CD4-positive, CD25-positive, alpha-beta regulatory T cell (primary cell): Measurements from ENCODE around the gene RAB2B. TPM values are rescaled to one million over a fixed set of nuclear protein-coding genes. Genes with fewer than 3 reads are reported as not detected.
A peak's percentile ranks its signal among the peaks of the same experiment; 100 is the strongest.

ENCODE experiments used
- ATAC-seq, 2 donors: fragments of 150-1000 bp; cut with Tn5 transposase; one replicate each; pipeline ENCODE4 v1.10.0; 2021; ENCODE audit warnings: low read depth in 2 of 2, moderate number of reproducible peaks in 2 of 2, moderate library complexity in 1 of 2
- DNase-seq, 3 donors: peaks; one replicate each; pipeline versions ENCODE4 v3.0.0 to v3.0.0-alpha.2; 2012 to 2022; ENCODE audit warnings: mixed read lengths in 1 of 3
- H3K27ac ChIP-seq: one replicate; pipeline ENCODE4 v1.7.0; 2013; ENCODE audit warnings: mild to moderate bottlenecking, low read length; ENCODE audit not compliant: insufficient read depth, poor library complexity, severe bottlenecking
- H3K27me3 ChIP-seq: one replicate; pipeline ENCODE4 v1.7.0; 2013; ENCODE audit warnings: low read length; ENCODE audit not compliant: control insufficient read depth, insufficient read depth
- H3K36me3 ChIP-seq: one replicate; pipeline ENCODE4 v1.7.0; 2013; ENCODE audit warnings: mild to moderate bottlenecking, low read length, moderate library complexity; ENCODE audit not compliant: control insufficient read depth, insufficient read depth
- H3K4me1 ChIP-seq: 2 replicates; pipeline ENCODE4 v1.7.0; 2013; ENCODE audit warnings: mild to moderate bottlenecking, low read length; ENCODE audit not compliant: insufficient read depth, control insufficient read depth, poor library complexity, severe bottlenecking
- H3K4me3 ChIP-seq: one replicate; pipeline ENCODE4 v1.7.0; 2013; ENCODE audit warnings: low read depth, mild to moderate bottlenecking, low read length, moderate library complexity
- H3K9me3 ChIP-seq, 2 experiments: 1 replicate in 1 of 2; 2 replicates in 1 of 2; pipeline ENCODE4 v1.7.0; 2013; ENCODE audit warnings: low read length in 2 of 2, mild to moderate bottlenecking in 1 of 2, moderate library complexity in 1 of 2; ENCODE audit not compliant: control insufficient read depth in 2 of 2
- H3K27ac Mint-ChIP-seq, 3 donors: one replicate each; pipeline ENCODE4 v1.8.0; 2020 to 2022; ENCODE audit warnings: mild to moderate bottlenecking in 3 of 3, mixed read lengths in 3 of 3, moderate library complexity in 2 of 3
- H3K27me3 Mint-ChIP-seq: one replicate; pipeline ENCODE4 v1.8.0; 2022; ENCODE audit warnings: mild to moderate bottlenecking, mixed read lengths
- H3K36me3 Mint-ChIP-seq: one replicate; pipeline ENCODE4 v1.8.0; 2020; ENCODE audit warnings: mixed read lengths
- H3K4me1 Mint-ChIP-seq, 4 donors: one replicate each; pipeline ENCODE4 v1.8.0; 2020 to 2022; ENCODE audit warnings: mixed read lengths in 4 of 4, mild to moderate bottlenecking in 1 of 4
- H3K4me3 Mint-ChIP-seq, 4 donors: one replicate each; pipeline ENCODE4 v1.8.0; 2020 to 2022; ENCODE audit warnings: mild to moderate bottlenecking in 4 of 4, mixed read lengths in 4 of 4, moderate library complexity in 3 of 4
- H3K9me3 Mint-ChIP-seq, 7 donors: one replicate each; pipeline ENCODE4 v1.8.0; 2020 to 2022; ENCODE audit warnings: mixed read lengths in 7 of 7, mild to moderate bottlenecking in 3 of 7, moderate library complexity in 2 of 7
- polyA plus RNA-seq, 4 donors: library from polyadenylated mRNA; unstranded; fragments of 300-500 nt; fragmentation: Illumina TruSeq; gene quantifications; one replicate each; pipeline ENCODE4 v1.2.3, GENCODE V29; 2021
- total RNA-seq: library from RNA; stranded (reverse); gene quantifications from one replicate; pipeline ENCODE4 v1.2.3, GENCODE V29; 2022

RAB2B gene
- total and polyA plus RNA-seq, 5 donors from 2014 or later = 12.1 to 32.6 (median 16.8) TPM

DNA sequence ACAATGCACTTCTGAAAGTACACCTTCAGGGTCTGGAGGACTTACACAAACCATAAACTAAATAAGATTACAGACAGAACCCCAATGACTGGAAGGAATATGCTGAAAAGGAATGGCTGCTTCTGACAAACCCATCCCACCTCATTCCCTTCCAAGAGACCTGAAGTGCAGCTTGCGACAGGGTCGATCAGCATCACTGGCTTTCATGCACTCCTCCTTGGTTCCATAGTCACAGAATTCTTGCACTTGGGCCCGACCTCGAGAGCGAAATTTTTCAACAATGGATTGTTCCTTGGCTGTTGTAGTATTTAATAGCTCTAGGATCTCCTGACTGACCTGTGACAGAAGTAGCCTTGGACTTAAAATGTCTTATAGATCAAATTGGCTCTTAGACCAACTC lies 24.8 kb upstream of the RAB2B start:
- H3K9me3 Mint-ChIP-seq = peaks cover 0 to 2% (median 0%) of the 10 kb centered on the region in 7 donors
- H3K4me3 Mint-ChIP-seq = no peak overlapping the region
- ATAC-seq (no peak), DNase-seq (no peak)
- Histone ChIP-seq H3K27ac (no peak overlapping the region), H3K4me1 (peaks cover 16% of the 10 kb centered on the region), H3K27me3 (no peaks in the 10 kb centered on the region), H3K4me3 (no peak overlapping the region), H3K36me3 (peaks cover 63% of the 10 kb centered on the region), H3K9me3 (no peaks in the 10 kb centered on the region)
- H3K4me1 Mint-ChIP-seq = peaks cover 11 to 40% (median 27%) of the 10 kb centered on the region in 4 donors
- H3K27me3 Mint-ChIP-seq = no peaks in the 10 kb centered on the region
- peaks cover 37% of the 10 kb centered on the region for H3K36me3 Mint-ChIP-seq
- H3K27ac Mint-ChIP-seq = no peak overlapping the region

DNA sequence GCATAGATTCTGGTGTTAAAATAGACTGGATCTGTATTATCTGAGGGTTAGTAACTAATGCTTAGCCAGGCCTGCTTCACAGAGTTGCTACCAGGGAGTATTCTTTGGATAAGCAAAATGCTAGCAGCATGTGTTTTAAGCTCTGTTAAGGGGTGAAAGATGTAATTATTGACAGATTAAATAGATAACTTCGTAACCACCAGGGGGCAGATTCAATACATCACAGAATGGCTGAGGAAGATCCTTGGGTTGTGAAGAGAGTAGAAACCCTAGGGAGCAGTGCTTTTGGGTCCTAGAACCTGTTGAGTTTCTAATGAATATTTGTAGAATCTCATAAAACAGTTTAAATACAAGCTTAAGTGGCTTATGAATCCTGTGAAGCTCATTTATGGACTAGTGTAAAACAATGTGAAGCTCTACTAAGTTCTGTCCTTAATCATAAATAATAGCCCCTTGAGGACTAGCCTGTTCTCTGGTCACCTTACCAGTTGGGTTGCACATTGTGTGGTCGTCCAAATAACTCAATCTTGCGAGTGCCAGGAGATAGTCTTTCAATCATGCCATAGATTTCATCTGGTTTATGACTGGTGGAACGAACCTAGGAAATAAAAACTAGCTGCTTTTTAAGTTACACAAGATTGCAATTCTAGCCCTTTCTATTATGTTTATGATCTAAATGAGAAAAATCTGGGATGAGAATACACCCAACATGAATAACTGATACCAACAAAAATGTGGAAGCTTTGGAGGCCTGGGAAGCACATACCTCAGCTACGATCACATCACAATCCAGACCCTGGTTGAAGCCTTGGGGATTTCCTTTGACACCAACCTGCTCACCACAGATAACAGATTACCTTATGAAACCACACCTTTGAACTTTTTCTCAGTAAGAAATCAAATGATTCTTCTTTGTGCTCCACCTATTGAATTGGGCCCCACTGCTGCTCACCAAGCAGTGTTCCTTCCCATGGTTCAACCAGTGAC lies 22.1 kb upstream of the RAB2B start:
- peak in 2 of 3 donors; percentile 61 to 75 for DNase-seq
- Histone ChIP-seq H3K4me1 (peaks cover 3% of the 10 kb centered on the region), H3K27me3 (no peaks in the 10 kb centered on the region), H3K9me3 (no peaks in the 10 kb centered on the region), H3K27ac (peak overlapping the region; percentile 68), H3K4me3 (no peak overlapping the region), H3K36me3 (peaks cover 86% of the 10 kb centered on the region)
- Mint-ChIP-seq H3K4me3 (peak overlapping the region in 1 of 4 donors; percentile 27), H3K36me3 (peaks cover 47% of the 10 kb centered on the region), H3K27ac (peak overlapping the region in 2 of 3 donors; percentile 77 to 82), H3K27me3 (no peaks in the 10 kb centered on the region), H3K4me1 (peaks cover 0 to 26% (median 17%) of the 10 kb centered on the region in 4 donors), H3K9me3 (no peaks in the 10 kb centered on the region)
- peak; percentile 74 to 76 for ATAC-seq

DNA sequence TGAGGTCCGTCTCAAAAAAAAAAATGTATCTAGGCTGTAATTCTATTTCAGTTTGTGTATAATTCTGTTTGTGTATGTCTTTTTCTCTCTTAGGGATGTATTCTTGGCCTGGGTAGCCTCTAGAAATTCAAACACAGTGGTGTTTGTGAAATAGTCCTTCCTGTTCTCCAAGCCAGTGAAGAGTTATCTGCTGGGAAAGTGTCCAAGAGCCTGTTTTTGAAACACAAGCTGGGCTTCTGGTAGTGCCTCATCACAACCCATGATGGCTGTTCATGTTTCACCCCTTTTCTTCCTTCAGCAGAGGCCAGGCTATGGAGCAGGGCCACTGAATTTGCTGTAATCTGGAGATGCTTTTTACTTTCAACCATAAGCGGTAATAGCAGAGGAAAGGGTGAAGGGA lies 19.7 kb upstream of the RAB2B start:
- Histone ChIP-seq H3K36me3 (peaks cover 87% of the 10 kb centered on the region), H3K27ac (no peak overlapping the region), H3K27me3 (no peaks in the 10 kb centered on the region), H3K4me3 (no peak overlapping the region), H3K4me1 (peaks cover 3% of the 10 kb centered on the region), H3K9me3 (no peaks in the 10 kb centered on the region)
- no peak for ATAC-seq
- no peak for DNase-seq
- H3K27me3 Mint-ChIP-seq = no peaks in the 10 kb centered on the region
- no peak overlapping the region for H3K4me3 Mint-ChIP-seq
- no peaks in the 10 kb centered on the region for H3K9me3 Mint-ChIP-seq
- H3K4me1 Mint-ChIP-seq = peaks cover 0 to 28% (median 16%) of the 10 kb centered on the region in 4 donors
- H3K27ac Mint-ChIP-seq = peak overlapping the region in 1 of 3 donors; percentile 46
- peaks cover 49% of the 10 kb centered on the region for H3K36me3 Mint-ChIP-seq

DNA sequence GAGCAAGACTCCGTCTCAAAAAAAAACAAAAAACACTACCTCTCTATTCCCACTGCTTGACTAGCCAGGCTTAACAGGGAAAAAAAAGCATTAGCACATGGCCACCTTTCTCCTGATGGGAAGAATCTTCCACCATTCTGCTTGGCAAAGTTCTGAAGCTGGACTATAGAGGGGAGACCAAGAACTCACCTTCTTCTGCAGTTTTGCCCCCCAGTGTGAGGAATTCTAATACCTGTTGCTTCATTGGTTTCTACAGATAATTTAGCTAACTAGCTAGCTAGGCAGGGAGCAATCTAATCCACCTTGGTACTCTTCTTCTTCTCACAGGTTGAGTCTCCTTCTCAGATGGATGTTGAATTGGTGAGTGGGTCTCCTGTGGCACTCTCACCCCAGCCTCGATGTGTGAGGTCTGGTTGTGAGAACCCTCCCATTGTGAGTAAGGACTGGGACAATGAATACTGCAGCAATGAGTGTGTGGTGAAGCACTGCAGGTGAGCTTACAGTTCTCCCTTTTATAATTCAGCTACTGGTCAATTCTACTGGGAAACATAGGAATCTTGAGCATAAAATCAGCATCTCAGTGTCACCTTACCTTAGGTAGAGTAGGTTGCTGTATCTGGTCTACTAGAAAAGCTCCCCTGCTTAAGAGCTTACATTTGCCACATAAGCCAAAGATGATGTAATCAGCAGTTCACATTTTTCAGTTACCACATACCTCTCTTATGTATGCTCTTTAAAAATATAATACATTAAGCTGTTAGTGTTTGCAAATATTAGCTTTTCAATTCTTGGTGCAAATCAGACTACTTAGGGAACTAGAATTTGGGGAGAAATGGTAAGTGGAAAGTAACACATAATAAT lies 18.4 kb upstream of the RAB2B start:
- H3K9me3 Mint-ChIP-seq = no peaks in the 10 kb centered on the region
- ATAC-seq (no peak), DNase-seq (no peak)
- peaks cover 0 to 21% (median 16%) of the 10 kb centered on the region in 4 donors for H3K4me1 Mint-ChIP-seq
- H3K4me3 Mint-ChIP-seq = no peak overlapping the region
- Histone ChIP-seq H3K36me3 (peaks cover 89% of the 10 kb centered on the region), H3K4me3 (no peak overlapping the region), H3K27me3 (no peaks in the 10 kb centered on the region), H3K9me3 (no peaks in the 10 kb centered on the region), H3K27ac (no peak overlapping the region), H3K4me1 (peaks cover 3% of the 10 kb centered on the region)
- no peaks in the 10 kb centered on the region for H3K27me3 Mint-ChIP-seq
- H3K27ac Mint-ChIP-seq = peak overlapping the region in 2 of 3 donors; percentile 26 to 31
- H3K36me3 Mint-ChIP-seq = peaks cover 49% of the 10 kb centered on the region

DNA sequence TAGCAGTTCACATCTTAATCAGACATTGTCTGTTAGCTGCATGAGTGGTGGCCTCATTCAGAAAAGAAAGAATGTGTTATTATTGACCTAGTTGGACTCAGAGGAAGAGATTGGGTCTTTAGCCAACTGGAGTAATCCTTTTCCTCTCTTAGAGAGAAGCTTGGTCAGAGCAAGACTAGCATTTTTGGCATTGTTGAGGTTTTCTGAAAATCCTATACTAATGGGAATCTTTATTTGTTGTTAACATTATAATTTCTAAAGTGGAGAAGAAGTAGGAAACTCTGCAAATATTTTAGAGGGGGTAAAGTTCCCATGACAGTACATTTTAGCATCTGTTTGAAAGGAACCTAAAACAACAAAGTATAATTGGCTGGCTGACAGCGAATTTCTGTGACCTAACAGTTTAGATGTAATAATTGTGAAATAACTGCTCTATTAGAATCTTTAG lies 9.9 kb upstream of the RAB2B start:
- DNase-seq = no peak
- peak overlapping the region in 1 of 4 donors; percentile 61 for H3K4me3 Mint-ChIP-seq
- no peaks in the 10 kb centered on the region for H3K27me3 Mint-ChIP-seq
- Histone ChIP-seq H3K4me3 (no peak overlapping the region), H3K27me3 (no peaks in the 10 kb centered on the region), H3K4me1 (no peaks in the 10 kb centered on the region), H3K27ac (no peak overlapping the region), H3K36me3 (peaks cover 52% of the 10 kb centered on the region), H3K9me3 (no peaks in the 10 kb centered on the region)
- H3K4me1 Mint-ChIP-seq = peaks cover 11 to 22% (median 18%) of the 10 kb centered on the region in 4 donors
- no peak for ATAC-seq
- peak overlapping the region in 1 of 3 donors; percentile 23 for H3K27ac Mint-ChIP-seq
- H3K36me3 Mint-ChIP-seq = peaks cover 25% of the 10 kb centered on the region
- H3K9me3 Mint-ChIP-seq = no peaks in the 10 kb centered on the region

DNA sequence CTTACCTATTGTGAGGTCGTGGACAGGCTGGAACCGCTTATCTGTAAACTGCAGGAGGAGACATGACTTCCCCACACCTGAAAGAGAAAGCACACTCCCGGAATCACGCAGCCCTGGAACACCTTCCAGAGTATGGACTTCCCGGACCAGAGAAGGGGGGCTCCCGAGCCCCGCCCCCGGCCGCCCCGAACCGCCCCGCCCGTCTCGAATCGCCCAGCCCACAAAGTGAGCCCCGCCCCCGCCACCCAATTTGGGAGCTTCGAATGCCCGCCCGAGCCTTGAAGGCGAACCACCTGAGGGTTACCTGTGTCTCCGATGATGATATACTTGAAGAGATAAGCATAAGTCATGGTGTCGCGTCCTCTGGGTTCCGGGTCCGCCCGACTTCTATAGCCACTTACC lies 235 bp downstream of the RAB2B start:
- Histone ChIP-seq H3K4me3 (peak overlapping the region; percentile 92), H3K4me1 (peaks cover 27% of the 10 kb centered on the region), H3K9me3 (no peaks in the 10 kb centered on the region), H3K27ac (peak overlapping the region; percentile 92), H3K36me3 (peaks cover 21% of the 10 kb centered on the region), H3K27me3 (no peaks in the 10 kb centered on the region)
- Mint-ChIP-seq H3K27me3 (no peaks in the 10 kb centered on the region), H3K36me3 (peaks cover 26% of the 10 kb centered on the region), H3K9me3 (no peaks in the 10 kb centered on the region), H3K27ac (peak overlapping the region; percentile 98 to 99 (median 99)), H3K4me3 (peak overlapping the region; percentile 97 to 100 (median 100)), H3K4me1 (peaks cover 15 to 60% (median 44%) of the 10 kb centered on the region in 4 donors)
- DNase-seq = peak in 1 of 3 donors; percentile 83
- no peak for ATAC-seq

DNA sequence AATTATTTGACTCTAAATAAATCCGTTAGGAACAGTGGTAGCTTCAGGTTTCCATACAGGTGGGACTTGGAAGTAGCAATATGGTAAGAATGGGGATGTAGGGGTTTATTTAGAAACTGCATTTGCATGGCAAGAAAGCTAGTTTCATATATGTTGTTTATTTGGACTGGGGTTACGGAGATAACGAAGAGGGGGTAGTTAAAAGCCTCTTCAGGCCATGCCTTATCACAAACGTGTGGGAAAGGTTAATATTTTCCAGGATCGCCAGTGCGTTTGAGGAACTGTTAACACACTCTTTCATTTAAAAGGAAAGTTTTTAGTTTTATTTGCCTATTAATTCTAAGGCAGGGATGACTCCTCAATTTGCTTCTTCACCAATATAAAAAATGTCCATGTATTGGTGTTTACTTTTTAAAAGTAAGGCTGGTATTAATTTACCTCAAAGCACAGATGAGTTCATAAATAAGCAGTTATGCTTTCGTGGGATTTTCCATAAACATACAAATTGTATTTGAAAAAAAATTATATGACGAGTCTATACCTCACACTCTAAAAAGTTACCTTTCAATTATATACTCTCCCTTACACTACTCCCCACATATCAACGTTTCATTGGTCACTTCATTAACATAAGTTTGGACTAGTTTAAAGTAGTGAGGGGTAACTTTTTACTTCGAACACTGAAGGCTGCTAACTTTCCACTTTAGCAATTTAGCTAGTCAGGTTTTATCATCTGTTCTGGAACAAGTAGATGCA lies 814 bp downstream of the RAB2B start:
- no peaks in the 10 kb centered on the region for H3K27me3 Mint-ChIP-seq
- H3K4me3 Mint-ChIP-seq = peak overlapping the region; percentile 97 to 100 (median 100)
- peaks cover 21% of the 10 kb centered on the region for H3K36me3 ChIP-seq
- H3K36me3 Mint-ChIP-seq = peaks cover 23% of the 10 kb centered on the region
- H3K9me3 Mint-ChIP-seq = no peaks in the 10 kb centered on the region
- peaks cover 14 to 57% (median 43%) of the 10 kb centered on the region in 4 donors for H3K4me1 Mint-ChIP-seq
- no peaks in the 10 kb centered on the region for H3K9me3 ChIP-seq
- peak overlapping the region; percentile 92 for H3K4me3 ChIP-seq
- ATAC-seq = no peak
- no peak for DNase-seq
- peak overlapping the region; percentile 92 for H3K27ac ChIP-seq
- H3K27ac Mint-ChIP-seq = peak overlapping the region; percentile 63 to 99 (median 99)
- peaks cover 27% of the 10 kb centered on the region for H3K4me1 ChIP-seq
- no peaks in the 10 kb centered on the region for H3K27me3 ChIP-seq
